Activated CD8-positive, alpha-beta T cell treated with anti-CD3 and anti-CD28 coated beads, Interleukin-2, amount 10 ng/mL, durations not matched to agents 7 days and 5 days (primary cell): Measurements from ENCODE around the gene PSMD1. TPM values are rescaled to one million over a fixed set of nuclear protein-coding genes. Genes with fewer than 3 reads are reported as not detected.

ENCODE experiments used
- total RNA-seq, 2 experiments: library from RNA; stranded (reverse); gene quantifications; one replicate each; pipeline ENCODE4 v1.2.3, GENCODE V29; 2021

PSMD1 gene
- total RNA-seq, 2 experiments from 2014 or later = 92.8 to 94.1 TPM

Other genes starting within 250 kb of the PSMD1 start
- 10 to 100 TPM; 77.2 to 79.5 TPM for gene ITM2C, start 191.9 kb upstream of the PSMD1 start, total RNA-seq
- gene GPR55, start 131.6 kb upstream of the PSMD1 start, total RNA-seq = 10 to 100 TPM; 12.3 to 12.5 TPM
- under 1 TPM in 1 of 2 experiments, not detected in 1; 0.29 TPM for gene SPATA3, start 60.7 kb upstream of the PSMD1 start, total RNA-seq
- under 1 TPM; 0.16 to 0.34 TPM for gene C2orf72, start 19.3 kb upstream of the PSMD1 start, total RNA-seq
- gene HTR2B, start 68.2 kb downstream of the PSMD1 start, total RNA-seq = not detected
- gene ARMC9, start 141.8 kb downstream of the PSMD1 start, total RNA-seq = under 1 TPM; 0.65 to 0.92 TPM